MM.1S (cell line): ENCODE results near the gene HDDC3.

Experiments used
- CTCF ChIP-seq: fragments of 300-600 bp; sonication (generic); IDR thresholded peaks from 2 replicates; pipeline ENCODE4 v1.5.1; 2016; ENCODE audit warnings: antibody characterized with exemption, low read length, mixed read lengths
- EZH2 ChIP-seq: fragments of 300-600 bp; sonication (generic); optimal IDR thresholded peaks from 2 replicates; pipeline ENCODE3; 2017; ENCODE audit warnings: low read depth, mild to moderate bottlenecking, antibody characterized with exemption, low read length, mixed read lengths

- TF ChIP-seq CTCF, result no peak
- TF ChIP-seq EZH2, result no peak
Observed at GRCh38 chr15:90981681-90982080, 49.3 kb upstream of the HDDC3 start.
